ENCODE results near the gene SNAP23. TPM values are rescaled to one million over a fixed set of nuclear protein-coding genes. Genes with fewer than 3 reads are reported as not detected.

Gene SNAP23
- polyA plus RNA-seq, 1 donor (not counting 4 experiments of a cell fraction or from before 2014, with no cell fraction given): 68.4 TPM

- Histone ChIP-seq H4K20me1 (ENCODE audit: control insufficient read depth, extremely low read depth, insufficient read depth, low read length) (no peaks in the 10 kb centered on the region), H3K36me3 (ENCODE audit: control insufficient read depth in 2 of 2, extremely low read depth in 1 of 2, insufficient read depth in 2 of 2, low read length in 2 of 2) (peaks cover 2 to 5% of the 10 kb centered on the region in 2 experiments), H3K27ac (ENCODE audit: control insufficient read depth, insufficient read depth, low read length) (no peak overlapping the region), H3K27me3 (ENCODE audit: control insufficient read depth, extremely low read depth, insufficient read depth, low read length) (no peaks in the 10 kb centered on the region), H3K4me3 (ENCODE audit: control insufficient read depth in 2 of 3, extremely low read depth in 1 of 3, insufficient read depth in 2 of 3, low read depth in 1 of 3, low read length in 3 of 3) (no peak overlapping the region), H3K4me1 (ENCODE audit: control insufficient read depth, extremely low read depth, insufficient read depth, low read length) (no peaks in the 10 kb centered on the region), H3K4me2 (ENCODE audit: control insufficient read depth, extremely low read depth, insufficient read depth, low read depth, low read length) (no peak overlapping the region), H3K9ac (ENCODE audit: control insufficient read depth, extremely low read depth, insufficient read depth, low read length) (no peak overlapping the region), H2AFZ (ENCODE audit: control insufficient read depth, low read length) (no peak overlapping the region), H3K79me2 (ENCODE audit: control insufficient read depth, insufficient read depth, low read length) (peaks cover 25% of the 10 kb centered on the region), H3K9me1 (ENCODE audit: control insufficient read depth, extremely low read depth, insufficient read depth, low read length) (no peaks in the 10 kb centered on the region), H3K9me3 (ENCODE audit: control insufficient read depth, low read depth, low read length) (no peaks in the 10 kb centered on the region)
- FAIRE-seq (no peak), DNase-seq (ENCODE audit: low read depth, low spot score) (no peak)
- dilution Hi-C loops (cut with MboI; ENCODE audit: extremely low pct_ligation_motif_present, low sequenced_read_pairs): no loop called here
- TF ChIP-seq EZH2 (IDR thresholded peaks at IDR 0.05; ENCODE audit: low read length): no peak
Measured at GRCh38 chr15:42558739-42559138, 63.3 kb downstream of the SNAP23 start.

GRCh38 chr15:42575188-42576039, 80.0 kb downstream of the SNAP23 start, which contains the start of gene STARD9:
STARD9 (plus strand) TSS chr15:42575606; CDS start chr15:42575716, 110 bp downstream.
- H3K9me1 ChIP-seq (ENCODE audit: control insufficient read depth, extremely low read depth, insufficient read depth, low read length): no peaks in the 10 kb centered on the region
- FAIRE-seq: no peak

More at GRCh38 chr15:42575188-42576039, 80.0 kb downstream of the SNAP23 start, which contains the start of gene STARD9:
- Histone ChIP-seq H3K9ac (ENCODE audit: control insufficient read depth, extremely low read depth, insufficient read depth, low read length) (peak within 1 kb of the TSS; percentile 71), H3K4me1 (ENCODE audit: control insufficient read depth, extremely low read depth, insufficient read depth, low read length) (peaks cover 9% of the 10 kb centered on the region), H4K20me1 (ENCODE audit: control insufficient read depth, extremely low read depth, insufficient read depth, low read length) (no peaks in the 10 kb centered on the region), H3K9me3 (ENCODE audit: control insufficient read depth, low read depth, low read length) (no peaks in the 10 kb centered on the region), H2AFZ (ENCODE audit: control insufficient read depth, low read length) (peak within 1 kb of the TSS; percentile 91), H3K27ac (ENCODE audit: control insufficient read depth, insufficient read depth, low read length) (peak within 1 kb of the TSS; percentile 31), H3K36me3 (ENCODE audit: control insufficient read depth in 2 of 2, extremely low read depth in 1 of 2, insufficient read depth in 2 of 2, low read length in 2 of 2) (no peaks in the 10 kb centered on the region), H3K4me2 (ENCODE audit: control insufficient read depth, extremely low read depth, insufficient read depth, low read depth, low read length) (peak within 1 kb of the TSS; percentile 96), H3K4me3 (ENCODE audit: control insufficient read depth in 2 of 3, extremely low read depth in 1 of 3, insufficient read depth in 2 of 3, low read depth in 1 of 3, low read length in 3 of 3) (peak within 1 kb of the TSS; percentile 81 to 86 (median 85)), H3K27me3 (ENCODE audit: control insufficient read depth, extremely low read depth, insufficient read depth, low read length) (no peaks in the 10 kb centered on the region), H3K79me2 (ENCODE audit: control insufficient read depth, insufficient read depth, low read length) (peaks cover 3% of the 10 kb centered on the region)
- TF ChIP-seq CTCF (optimal IDR thresholded peaks at IDR 0.05 in 1 of 3, IDR thresholded peaks at IDR 0.05 in 1 of 3, conservative IDR thresholded peaks at IDR 0.05 in 1 of 3; ENCODE audit: extremely low read depth in 1 of 3, insufficient read depth in 2 of 3, low read length in 3 of 3): no peak
- TF ChIP-seq EZH2 (IDR thresholded peaks at IDR 0.05; ENCODE audit: low read length): no peak
- peak; percentile 82 for DNase-seq (ENCODE audit: low read depth, low spot score)
- dilution Hi-C loops (cut with MboI; ENCODE audit: extremely low pct_ligation_motif_present, low sequenced_read_pairs): no loop called here
